Measurements from ENCODE around the gene DYDC2. TPM values are rescaled to one million over a fixed set of nuclear protein-coding genes. Genes with fewer than 3 reads are reported as not detected.

Gene DYDC2
- total RNA-seq, 4 donors from 2014 or later = not detected

DNA sequence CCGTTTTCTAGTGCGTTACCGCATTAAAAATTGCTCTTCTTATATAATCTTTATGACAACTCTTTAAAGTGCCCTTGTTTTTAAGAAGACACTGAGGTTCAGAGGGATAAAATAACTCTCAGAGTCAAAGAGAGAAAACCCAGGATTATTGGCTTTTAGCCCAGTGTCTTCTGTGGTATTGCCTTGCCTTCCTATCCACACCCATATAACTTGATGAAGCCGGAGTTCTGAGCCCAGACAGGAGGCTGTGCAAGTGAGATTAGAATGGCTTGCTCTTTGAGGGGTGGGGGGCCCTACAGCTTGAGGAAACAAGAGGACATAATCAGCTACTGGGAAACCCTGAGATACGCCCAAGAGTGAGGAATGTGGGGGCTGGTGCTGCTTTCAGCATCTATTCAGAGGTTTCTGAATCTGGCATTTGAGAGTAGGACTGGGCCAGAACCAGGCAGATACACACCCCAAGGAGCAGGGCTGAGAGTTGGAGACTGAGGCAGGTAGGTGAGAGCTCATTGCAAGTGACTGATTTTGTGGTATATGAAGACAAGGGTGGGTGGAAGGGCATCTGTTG lies 54.1 kb downstream of the DYDC2 start:
- TF ChIP-seq POLR2A (IDR thresholded peaks at IDR 0.05) = no peak
- TF ChIP-seq CTCF (IDR thresholded peaks at IDR 0.05 in 4 of 5, conservative IDR thresholded peaks at IDR 0.05 in 1 of 5) = no peak
- H3K27me3 ChIP-seq = no peaks in the 10 kb centered on the region
- ATAC-seq = no peak
- H3K9me3 ChIP-seq = no peaks in the 10 kb centered on the region
- intact Hi-C loops (cut with DNase I; ENCODE audit: low total_unique reads) = no loop called here
- DNase-seq = no peak
- H3K4me3 ChIP-seq = peak overlapping the region in 1 of 4 donors; percentile 8
- peaks cover 37 to 49% of the 10 kb centered on the region in 2 donors for H3K4me1 ChIP-seq
- in situ Hi-C loops (cut with MboI; ENCODE audit: low sequenced_read_pairs in 4 of 4) = no loop called here
- H3K27ac ChIP-seq = peak overlapping the region; percentile 13 to 91 (median 88)
- H3K36me3 ChIP-seq = no peaks in the 10 kb centered on the region

DNA sequence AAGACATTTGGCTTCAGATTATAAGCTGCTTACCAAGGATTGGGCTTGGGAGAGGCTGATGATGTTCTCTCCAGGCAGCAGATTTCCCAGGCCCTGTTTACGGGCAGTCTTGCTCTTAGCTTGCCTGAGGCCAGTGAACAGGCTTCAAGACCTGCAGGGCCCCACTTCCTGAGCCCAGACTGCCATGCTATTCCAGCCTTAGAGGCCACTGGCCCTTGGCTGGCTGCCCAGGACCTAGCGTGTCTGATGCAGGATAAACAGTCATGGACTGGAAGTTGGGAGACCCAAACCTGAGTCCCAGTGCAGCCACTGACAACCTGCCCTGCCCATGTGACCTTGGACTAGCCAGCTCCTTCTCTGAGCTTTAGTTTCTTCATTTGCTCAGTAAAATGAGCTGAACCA lies 54.7 kb downstream of the DYDC2 start:
- peaks cover 42 to 49% of the 10 kb centered on the region in 2 donors for H3K4me1 ChIP-seq
- DNase-seq (no peak), ATAC-seq (no peak)
- peak overlapping the region in 3 of 4 donors; percentile 27 to 91 (median 86) for H3K27ac ChIP-seq
- no peak for TF ChIP-seq CTCF (IDR thresholded peaks at IDR 0.05 in 4 of 5, conservative IDR thresholded peaks at IDR 0.05 in 1 of 5)
- TF ChIP-seq POLR2A (IDR thresholded peaks at IDR 0.05) = no peak
- no peaks in the 10 kb centered on the region for H3K27me3 ChIP-seq
- H3K4me3 ChIP-seq = no peak overlapping the region
- intact Hi-C loops (cut with DNase I; ENCODE audit: low total_unique reads) (no loop called here), in situ Hi-C loops (cut with MboI; ENCODE audit: low sequenced_read_pairs in 4 of 4) (no loop called here)
- no peaks in the 10 kb centered on the region for H3K36me3 ChIP-seq
- no peaks in the 10 kb centered on the region for H3K9me3 ChIP-seq

DNA sequence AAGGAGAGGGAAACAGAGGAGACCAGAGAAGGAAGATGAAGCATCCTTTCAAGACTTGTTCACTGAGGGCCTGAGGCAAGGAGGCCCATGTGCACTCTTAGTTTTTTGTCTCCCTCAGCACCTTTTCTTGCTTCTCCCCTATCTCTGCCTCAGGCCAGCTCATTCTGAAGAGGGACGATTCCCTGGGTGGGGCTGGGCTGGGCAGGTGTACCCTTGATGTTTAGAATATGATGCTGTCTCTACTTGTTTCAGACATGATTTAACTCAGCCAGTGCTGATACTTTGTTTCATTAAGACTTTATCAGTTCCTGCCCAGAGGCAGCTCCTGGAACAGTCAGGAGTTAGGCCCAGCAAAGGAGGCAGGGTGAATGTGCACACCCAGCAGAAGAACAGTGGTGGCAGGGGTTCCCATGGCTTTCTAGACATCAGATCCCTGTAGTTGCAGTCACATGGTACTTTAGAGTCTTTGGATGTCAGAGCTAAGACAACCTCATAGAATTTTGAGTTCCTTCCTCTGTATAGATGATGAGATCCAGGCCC lies 55.2 kb downstream of the DYDC2 start:
- DNase-seq = no peak
- H3K36me3 ChIP-seq = no peaks in the 10 kb centered on the region
- intact Hi-C loops (cut with DNase I; ENCODE audit: low total_unique reads) (no loop called here), in situ Hi-C loops (cut with MboI; ENCODE audit: low sequenced_read_pairs in 4 of 4) (no loop called here)
- TF ChIP-seq POLR2A (IDR thresholded peaks at IDR 0.05) = no peak
- TF ChIP-seq CTCF (IDR thresholded peaks at IDR 0.05 in 4 of 5, conservative IDR thresholded peaks at IDR 0.05 in 1 of 5) = no peak
- no peaks in the 10 kb centered on the region for H3K9me3 ChIP-seq
- H3K4me3 ChIP-seq = no peak overlapping the region
- peaks cover 47 to 52% of the 10 kb centered on the region in 2 donors for H3K4me1 ChIP-seq
- no peak for ATAC-seq
- H3K27me3 ChIP-seq = no peaks in the 10 kb centered on the region
- H3K27ac ChIP-seq = peak overlapping the region in 3 of 4 donors; percentile 27 to 91 (median 86)

DNA sequence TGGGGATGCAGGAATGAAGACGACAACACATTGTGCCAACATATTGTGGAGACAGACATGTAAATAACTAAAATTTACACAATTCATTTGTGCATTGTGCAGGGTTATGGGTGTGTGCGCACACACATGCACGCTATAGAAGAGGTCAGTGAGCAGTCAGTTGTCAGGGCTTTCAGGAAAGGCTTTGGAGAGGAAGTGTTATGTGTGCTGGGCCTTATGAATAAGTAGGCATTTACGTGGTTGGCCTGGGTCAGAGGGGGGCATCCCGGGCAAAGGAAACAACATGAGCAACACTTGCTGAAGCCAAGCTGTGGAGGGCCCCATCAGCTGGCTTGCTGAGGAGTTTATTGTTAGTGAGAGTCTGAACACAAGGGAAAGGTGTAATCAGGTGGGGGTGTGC lies 55.9 kb downstream of the DYDC2 start:
- no peaks in the 10 kb centered on the region for H3K27me3 ChIP-seq
- no peak for TF ChIP-seq POLR2A (IDR thresholded peaks at IDR 0.05)
- no peak for TF ChIP-seq CTCF (IDR thresholded peaks at IDR 0.05 in 4 of 5, conservative IDR thresholded peaks at IDR 0.05 in 1 of 5)
- H3K36me3 ChIP-seq = no peaks in the 10 kb centered on the region
- in situ Hi-C loops (cut with MboI; ENCODE audit: low sequenced_read_pairs in 4 of 4) (no loop called here), intact Hi-C loops (cut with DNase I; ENCODE audit: low total_unique reads) (no loop called here)
- no peak for DNase-seq
- no peak for ATAC-seq
- H3K27ac ChIP-seq = peak overlapping the region in 3 of 4 donors; percentile 54 to 86 (median 74)
- H3K9me3 ChIP-seq = no peaks in the 10 kb centered on the region
- no peak overlapping the region for H3K4me3 ChIP-seq
- H3K4me1 ChIP-seq = peaks cover 45 to 54% of the 10 kb centered on the region in 2 donors

All from gastrocnemius medialis (tissue), 4 donors.